22Rv1 (cell line): ENCODE measurements around the gene DYNLL2.

Experiments
- ZFX ChIP-seq: fragments of 450-650 bp; IDR thresholded peaks from 2 replicates; pipeline ENCODE4 v1.6.1; 2017; ENCODE audit warnings: antibody characterized with exemption, borderline replicate concordance
- TF ChIP-seq, protein P1 (sequence below): fragments of 450-650 bp; IDR thresholded peaks from 2 replicates; pipeline ENCODE4 v1.5.1; 2017; ENCODE audit warnings: mild to moderate bottlenecking

DNA sequence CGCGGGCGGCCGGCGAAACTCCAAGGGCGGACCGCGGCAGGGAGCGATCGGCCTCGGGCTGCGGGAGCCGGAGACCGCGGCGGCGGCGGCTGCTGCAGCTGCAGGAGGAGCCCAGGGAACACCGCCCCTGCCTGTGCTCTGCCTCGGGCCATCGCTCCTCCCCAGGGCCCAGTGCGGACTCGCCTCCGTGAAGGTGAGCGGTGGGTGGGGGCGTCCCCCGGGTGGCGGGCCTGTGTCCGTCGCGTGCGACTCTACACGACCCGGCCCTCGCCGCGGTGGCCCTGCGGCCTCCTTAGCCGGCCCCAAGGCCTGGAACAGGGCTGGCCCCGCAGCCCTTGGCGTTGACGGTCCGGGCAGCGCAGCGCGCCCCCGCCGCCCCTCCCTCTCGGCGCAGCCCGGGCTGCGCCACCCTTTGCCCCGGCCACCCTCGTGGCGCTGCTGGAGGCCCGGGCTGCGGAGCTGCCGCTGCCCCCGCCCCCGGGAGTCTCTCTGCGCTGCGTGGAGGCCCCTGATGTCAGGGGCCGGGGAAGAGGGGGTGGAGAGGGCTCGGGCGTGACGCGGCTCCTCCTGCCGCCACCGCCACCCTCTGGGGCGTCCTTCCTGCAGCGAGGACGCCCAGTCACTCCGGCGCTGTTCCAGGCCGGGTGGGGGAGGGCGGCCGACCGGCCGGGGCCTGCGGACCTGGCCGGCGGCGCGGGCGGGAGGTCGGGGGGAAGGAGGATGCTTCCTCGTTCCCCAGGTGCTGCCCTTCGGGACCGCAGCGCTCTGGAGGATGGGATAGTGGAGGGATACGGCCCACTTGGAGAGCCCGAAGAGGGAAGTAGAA lies 485 bp downstream of the DYNLL2 start:
- TF ChIP-seq, protein P1, sequence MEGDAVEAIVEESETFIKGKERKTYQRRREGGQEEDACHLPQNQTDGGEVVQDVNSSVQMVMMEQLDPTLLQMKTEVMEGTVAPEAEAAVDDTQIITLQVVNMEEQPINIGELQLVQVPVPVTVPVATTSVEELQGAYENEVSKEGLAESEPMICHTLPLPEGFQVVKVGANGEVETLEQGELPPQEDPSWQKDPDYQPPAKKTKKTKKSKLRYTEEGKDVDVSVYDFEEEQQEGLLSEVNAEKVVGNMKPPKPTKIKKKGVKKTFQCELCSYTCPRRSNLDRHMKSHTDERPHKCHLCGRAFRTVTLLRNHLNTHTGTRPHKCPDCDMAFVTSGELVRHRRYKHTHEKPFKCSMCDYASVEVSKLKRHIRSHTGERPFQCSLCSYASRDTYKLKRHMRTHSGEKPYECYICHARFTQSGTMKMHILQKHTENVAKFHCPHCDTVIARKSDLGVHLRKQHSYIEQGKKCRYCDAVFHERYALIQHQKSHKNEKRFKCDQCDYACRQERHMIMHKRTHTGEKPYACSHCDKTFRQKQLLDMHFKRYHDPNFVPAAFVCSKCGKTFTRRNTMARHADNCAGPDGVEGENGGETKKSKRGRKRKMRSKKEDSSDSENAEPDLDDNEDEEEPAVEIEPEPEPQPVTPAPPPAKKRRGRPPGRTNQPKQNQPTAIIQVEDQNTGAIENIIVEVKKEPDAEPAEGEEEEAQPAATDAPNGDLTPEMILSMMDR, result no peak; the same call in 1 of the 2 replicates
- TF ChIP-seq ZFX, result no peak
